ENCODE measurements around the gene CRLF1.
"Not testable (repeated sequence)": the region's sequence is repeated elsewhere in the genome, so short reads cannot be mapped to it uniquely, and the experiment has no call there.

CRLF1 gene

DNA sequence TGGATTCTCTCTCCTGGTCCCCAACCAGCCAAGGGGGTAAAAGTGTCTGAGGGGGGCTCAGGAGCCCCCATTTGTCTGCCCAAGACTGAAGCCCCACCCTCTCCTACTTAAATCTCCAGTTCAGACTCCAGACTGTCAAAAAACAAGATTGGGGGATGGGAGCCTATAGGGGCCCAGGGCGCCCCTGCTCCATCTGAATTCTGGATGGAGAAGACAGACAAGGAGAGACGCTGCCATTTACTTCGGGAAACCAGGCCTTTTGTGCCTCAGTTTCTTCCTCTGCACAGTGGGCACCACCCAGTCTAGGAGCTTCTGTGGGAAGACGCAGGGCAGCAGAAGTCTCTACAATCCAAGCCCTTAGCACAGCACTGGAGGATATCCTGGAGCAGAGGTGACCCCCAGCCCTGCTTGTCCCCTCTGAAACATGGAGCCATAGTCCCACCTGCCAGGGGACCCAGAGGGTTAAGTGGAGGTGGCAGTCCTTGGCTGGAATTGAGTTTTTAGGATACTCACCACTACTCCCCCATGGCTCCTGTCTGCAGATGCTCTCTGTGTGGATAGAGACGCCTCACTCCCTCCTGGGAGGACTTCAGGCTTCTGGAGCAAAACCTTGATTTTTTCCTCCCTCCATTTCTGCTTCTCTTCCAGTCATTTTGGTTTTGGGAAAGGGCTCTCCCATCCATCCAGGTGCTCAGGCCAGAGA is 1.7 kb upstream of the CRLF1 start:
- DNase-seq, result no peak

DNA sequence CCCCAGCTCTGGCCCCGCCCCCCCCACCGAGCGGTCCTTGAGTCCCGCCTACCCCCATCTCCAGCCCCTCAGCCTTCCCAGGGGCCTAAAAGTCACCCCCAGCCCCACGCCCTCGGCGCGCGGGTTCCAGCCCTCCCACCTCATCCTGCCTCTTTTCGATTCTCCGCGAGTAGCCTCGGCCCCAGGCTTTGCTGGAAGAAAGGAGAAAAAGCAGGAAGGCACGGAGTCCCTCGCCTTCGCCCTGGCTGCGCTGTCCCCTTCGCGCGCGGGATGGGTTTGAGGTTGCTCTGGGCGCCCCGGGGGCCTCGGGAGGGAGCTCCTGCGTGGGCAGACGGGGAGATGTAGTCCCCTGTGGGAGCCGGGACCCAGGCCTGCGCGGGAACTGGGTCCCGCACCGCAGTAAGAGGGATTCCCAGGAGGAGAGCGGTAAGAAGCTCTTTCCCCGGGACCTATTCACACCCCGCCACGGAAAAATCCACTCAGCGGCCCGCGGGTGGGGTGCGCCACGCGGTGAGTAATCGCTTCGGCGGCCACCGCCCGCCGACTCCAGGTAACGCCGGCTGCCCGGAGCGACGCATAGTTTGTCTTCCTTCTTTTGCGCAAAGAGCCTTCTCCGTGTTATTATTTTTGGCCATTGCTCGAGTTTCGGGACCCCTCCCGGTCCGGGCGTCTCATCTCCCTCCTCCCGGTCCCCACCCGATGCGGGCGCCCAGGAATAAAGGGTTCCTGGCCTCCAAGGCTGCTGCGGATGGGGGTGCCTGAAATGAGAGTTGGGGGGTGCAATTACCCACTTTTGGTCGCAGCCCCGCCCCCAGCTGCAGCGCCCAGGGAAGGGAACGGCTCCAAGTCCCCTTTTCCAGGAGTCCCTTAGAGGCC is 865 bp upstream of the CRLF1 start:
- no peak for DNase-seq

GRCh38 chr19:18605546-18606280 is 886 bp downstream of the CRLF1 start:
- DNase-seq, result no peak

DNA sequence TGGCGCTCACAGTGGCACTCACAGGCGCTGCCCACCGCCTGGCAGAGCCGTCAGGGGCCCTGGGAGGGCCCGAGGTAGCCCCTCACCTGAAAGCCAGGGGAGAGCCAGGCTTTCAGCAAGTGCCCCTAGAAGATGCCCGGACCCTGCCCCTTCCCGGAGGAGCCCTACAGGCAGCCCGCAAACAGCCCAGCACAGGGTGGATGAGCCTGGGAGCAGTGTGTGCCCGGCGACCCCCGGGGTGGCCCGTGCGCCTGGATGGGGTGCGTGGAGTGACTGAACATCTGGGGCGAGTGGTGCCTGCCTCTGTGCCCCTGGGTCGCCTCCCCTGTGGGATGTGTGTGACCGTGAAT is 1.4 kb downstream of the CRLF1 start:
- no peak for DNase-seq

GRCh38 chr19:18604820-18605159 is 1.8 kb downstream of the CRLF1 start:
- no peak for DNase-seq

DNA sequence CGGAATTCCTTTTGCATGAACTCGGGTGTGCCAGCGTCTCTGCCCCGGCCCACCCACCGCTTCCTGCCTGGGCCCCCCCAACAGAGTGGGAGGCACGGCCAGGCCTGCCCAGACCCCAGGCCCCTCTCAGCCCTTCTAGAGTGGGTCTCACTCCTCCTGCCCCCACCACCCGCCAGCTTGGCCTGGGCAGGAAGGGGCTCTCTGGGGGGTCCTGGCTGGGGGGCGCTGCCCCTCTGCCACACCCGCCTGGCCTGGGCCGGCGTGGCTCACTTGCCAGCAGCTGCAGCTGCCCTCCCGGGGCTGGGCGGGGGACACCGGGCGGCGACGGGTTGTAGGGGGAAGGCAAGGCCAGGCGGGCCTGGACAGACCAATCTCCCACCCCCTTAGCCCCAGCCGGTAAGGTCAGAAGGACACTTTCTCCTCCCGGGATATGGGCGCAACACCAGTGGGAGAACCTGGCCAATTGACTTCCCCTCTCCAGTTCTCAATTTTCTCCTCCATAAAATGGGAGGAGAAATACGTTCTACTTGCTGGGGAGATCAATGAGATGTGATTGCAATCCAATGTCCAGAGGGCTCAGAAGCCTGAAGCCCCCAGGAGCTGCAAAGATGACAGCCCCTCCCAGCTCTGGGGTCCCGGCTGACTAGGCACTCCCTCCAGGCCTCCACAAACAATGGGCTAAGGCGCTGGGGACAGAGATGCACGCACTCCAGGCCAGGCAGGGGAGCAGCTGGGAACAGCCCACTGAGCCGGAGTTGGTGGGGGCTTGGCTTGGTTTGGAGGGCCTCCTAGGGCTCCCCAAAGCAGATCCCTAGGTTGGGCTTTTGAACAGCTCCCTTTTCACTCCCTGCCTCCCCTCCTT is 2.4 kb downstream of the CRLF1 start:
- DNase-seq, result no peak

GRCh38 chr19:18603255-18603957 is 3.2 kb downstream of the CRLF1 start:
- no peak for DNase-seq

DNA sequence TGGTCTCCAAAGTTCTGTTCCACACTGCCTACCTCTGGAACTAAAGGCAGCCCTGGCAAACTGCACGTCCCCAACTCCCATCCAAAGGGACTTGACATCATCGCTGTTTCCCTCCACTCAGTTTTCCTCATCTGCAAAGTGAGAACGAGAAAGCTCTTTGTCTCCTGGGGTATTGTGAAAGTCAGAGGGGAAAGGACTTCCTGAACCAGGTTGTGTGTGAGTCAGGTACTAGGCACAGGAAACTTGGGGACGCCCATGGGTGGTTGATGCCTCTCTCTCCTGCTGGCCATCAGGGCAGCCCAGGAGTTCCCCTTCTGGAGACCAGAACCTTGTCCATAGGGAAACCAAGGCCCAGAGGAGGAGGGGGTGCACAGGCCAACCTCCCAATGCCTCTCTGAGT is 4.7 kb downstream of the CRLF1 start:
- no peak for DNase-seq

- not testable (repeated sequence) for DNase-seq
Measured at GRCh38 chr19:18600692-18601397, 5.8 kb downstream of the CRLF1 start.

DNA sequence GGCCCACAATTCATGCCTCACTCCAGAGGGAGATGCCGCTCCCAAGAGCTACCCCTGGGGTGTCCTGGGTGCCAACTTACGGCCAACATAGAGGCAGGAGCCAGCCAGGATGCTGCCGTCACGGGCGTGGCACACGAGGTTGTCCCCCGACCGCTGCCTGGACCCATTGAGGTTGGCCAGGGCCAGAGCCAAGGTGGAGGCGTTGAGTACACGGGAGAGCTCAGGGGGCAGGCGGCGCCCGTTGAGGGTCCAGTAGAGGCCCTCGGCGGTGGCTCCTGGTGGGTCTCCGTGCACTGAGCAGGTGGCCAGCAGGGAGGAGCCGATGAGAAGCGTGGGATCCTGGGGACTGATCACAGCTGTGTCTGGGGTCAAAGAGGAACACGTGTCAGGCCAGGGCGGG is 7.1 kb downstream of the CRLF1 start:
- DNase-seq, result no peak

- no peak for DNase-seq
Measured at GRCh38 chr19:18597809-18598660, 8.6 kb downstream of the CRLF1 start.

DNA sequence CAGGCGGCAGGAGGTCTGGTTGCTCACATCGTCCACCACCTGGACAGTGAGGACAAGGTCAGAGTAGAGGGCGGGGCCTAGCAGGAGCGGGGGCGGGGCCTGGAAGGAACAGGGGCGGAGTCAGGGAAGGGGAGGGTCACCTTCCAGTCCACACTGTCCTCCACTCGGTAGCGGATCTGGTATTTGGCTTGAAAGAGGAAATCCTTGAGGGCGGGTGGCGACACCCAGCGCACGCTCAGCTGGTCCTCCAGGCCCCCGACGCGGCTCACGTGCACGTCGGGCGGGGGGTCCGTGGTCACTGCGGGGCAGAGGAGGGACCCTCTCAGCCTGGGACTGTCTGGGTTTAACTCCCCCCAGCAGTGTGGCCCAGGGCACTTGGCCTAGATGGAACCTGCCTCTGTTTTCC is 9.8 kb downstream of the CRLF1 start:
- DNase-seq, result no peak

GRCh38 chr19:18595475-18595874 is 11.1 kb downstream of the CRLF1 start:
- DNase-seq, result no peak

- DNase-seq, result no peak
Measured at GRCh38 chr19:18594824-18595373, 11.7 kb downstream of the CRLF1 start.

DNA sequence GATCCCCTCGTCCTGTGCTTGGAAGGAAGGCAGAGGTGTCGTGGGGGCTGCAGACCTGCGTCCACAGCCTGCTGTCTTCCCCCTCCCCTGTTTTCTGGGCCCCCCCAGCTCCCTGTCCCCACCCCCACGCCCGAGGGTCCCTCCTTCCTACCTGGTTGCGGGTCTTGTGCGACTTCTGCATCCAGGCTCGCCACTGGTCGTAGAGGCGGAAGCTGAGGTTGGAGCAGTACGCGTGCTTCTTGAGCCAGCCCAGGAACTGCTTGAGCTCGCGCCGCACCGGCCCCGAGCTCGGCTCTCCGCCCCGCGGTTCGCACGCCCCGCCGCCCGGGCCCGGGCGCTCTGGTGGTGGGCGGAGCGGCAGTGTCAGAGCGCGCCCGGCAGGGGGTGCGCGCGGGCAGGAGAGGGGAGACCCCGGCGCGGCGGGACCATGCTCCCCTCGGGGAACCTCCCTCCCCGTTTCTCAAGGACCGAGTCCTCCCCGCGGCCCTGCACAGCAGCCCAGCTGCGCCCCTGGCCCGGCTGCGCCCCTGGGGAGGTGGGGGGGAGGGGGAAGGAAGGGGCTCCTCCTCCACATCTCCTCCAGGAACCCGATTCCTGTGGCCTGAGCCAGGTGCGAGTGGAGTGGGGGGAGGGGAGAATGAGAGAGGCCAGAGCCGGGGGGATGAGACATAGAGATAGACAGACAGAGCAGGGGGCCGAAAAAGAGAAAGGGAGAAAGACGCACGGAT is 12.3 kb downstream of the CRLF1 start:
- no peak for DNase-seq

DNA sequence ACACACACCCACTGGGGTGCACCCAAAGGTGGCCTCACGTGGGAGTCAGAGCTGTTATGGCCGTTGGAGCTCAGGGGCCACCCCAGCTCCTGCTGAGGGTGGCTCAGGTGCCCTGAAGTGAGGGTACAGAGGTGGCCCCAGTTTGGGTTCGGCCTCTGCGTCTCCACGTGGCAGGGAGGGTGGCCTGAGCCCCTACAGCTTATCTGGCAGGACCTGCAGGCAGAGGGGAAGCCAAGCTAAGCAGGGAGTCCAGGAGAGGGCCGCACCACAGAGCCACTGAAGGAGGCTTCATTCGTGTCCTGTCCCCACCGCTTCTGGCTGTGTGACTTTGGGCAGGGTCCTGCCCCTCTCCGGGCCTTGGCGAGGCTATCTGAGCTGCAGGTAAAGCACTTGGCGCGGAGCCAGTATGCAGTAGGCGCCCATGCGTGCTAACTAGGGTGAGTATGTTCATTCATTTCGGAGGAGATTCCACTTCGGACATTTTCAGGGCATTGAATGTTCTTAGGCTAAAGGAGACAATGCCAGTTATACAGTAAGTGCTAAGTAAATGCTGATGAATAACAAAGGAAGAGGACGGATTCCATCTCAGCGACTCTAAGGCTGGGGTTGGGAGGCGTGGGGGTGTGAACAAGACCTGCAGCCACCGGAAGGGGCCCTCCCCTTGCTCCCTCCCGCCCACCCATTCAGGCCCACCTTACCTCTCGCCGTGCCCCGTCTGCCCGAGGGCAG is 13.1 kb downstream of the CRLF1 start:
- DNase-seq, result no peak

DNA sequence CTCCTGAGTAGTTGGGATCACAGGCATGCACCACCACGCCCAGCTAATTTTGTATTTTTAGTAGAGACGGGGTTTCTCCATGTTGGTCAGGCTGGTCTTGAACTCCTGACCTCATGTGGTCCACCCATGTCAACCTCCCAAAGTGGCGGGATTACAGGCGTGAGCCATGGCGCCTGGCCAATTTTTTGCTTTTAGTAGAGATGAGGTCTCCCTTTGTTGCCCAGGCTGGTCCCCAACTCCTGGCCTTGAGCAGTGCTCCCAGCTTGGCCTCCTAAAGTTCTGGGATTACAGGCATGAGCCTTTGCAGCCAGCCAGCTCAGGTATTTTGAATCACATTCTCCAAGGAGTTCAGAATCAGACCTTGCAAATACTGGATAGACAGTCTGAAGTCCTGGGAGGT is 13.9 kb downstream of the CRLF1 start:
- DNase-seq, result not testable (repeated sequence)

GRCh38 chr19:18591735-18592385 is 14.7 kb downstream of the CRLF1 start:
- DNase-seq, result no peak
